HG02678 (cell line): ENCODE results near the gene SAE1.
A peak's percentile ranks its signal among the peaks of the same experiment; 100 is the strongest.

Source experiments
- ATAC-seq: cut with Tn5 transposase; IDR thresholded peaks from one replicate; pipeline ENCODE4 v1.9.1; 2021; ENCODE audit warnings: mild to moderate bottlenecking, moderate library complexity; ENCODE audit not compliant: unreplicated experiment

The SAE1 gene

DNA sequence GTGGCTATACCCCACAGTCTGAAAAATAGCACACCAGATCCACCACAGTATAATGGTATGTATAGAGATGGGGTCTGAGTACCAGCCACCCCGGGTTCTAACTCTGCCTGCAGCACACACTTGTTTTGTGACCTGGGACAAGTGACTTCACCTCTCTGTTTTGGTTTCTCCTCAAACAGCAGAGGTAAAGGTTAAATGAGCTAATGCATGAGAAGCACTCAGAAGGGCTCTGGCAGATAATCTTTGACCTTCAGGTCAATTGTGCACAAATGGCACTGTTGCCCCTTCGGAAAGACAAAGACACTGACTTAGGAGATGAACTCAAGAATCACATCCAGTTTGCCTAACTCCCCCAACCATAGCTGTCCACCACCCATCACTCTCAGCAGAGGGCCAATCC lies 24.8 kb upstream of the SAE1 start:
- ATAC-seq = no peak

DNA sequence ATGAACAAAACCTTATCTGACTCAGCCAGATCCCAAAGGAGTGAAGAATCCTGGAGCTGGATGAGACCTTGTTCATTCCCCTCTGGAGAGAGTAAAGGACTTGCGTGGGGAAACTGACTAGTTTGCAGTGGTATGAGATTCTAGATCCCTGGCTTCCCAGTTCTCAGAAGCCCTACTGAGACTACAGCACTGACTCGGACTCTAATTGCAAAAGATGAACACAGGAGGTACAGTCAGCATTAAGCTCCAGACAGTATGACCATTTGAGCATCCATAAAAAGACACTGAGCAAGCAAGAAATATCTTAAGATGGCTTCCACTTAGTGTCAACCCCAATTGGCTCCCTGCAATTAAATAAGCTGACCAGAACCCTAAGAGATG lies 23.8 kb upstream of the SAE1 start:
- no peak for ATAC-seq

- ATAC-seq = no peak
Measured at GRCh38 chr19:47107202-47107952, 23.3 kb upstream of the SAE1 start.

DNA sequence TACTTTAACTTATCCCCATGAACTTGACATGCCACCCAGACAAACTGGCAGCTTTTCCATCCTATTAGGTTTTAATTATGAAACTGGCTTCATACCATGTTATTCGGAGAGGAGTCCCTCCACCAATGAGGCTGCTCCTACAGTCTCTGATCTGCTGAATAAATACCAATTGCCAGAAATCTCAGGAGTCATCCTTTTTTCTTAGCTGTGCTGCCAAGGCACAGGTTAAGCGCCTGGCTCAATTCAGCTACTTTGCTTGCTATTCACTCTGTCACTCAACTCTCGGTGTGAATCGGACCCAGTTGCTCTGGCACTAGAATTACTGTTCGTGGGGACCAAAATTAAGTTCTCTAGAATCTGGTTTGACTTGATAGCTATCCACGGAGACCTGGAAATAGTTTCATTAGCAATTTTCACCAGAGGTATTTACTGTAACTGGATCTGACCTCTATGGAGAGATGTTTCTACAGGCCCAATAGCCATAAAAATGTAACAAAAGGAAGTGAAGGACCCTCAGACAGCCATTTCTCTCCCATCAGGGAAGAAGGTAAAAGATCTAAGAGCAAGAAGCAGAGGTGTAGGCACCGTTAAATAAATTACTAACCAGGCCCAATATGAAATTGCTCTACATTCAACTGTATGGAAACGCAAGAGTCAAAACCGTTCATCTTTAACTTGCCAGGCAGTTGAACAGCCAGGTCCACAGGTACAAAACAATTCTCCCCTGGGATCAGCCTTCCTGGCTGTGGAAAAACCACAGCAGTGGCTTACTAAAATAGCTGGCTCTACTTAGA lies 22.5 kb upstream of the SAE1 start:
- ATAC-seq = no peak

DNA sequence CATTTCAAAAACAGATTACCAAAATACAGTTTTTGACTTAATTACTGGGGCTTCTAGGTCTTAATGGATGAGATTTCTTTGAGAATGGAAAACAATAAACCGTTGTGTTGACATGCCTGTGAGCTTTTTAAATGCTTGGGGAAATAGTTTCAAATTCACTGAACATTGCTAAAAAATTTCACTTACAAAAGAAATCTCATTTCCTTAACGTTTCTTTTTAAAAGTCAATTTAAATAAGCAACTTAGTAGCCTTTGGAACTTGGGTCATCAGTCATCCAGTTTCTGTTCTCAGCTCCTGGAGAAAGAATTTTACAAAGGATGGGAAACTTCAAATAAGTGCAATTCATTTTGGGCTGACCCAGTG lies 21.5 kb upstream of the SAE1 start:
- ATAC-seq = no peak

GRCh38 chr19:47109541-47110375 lies 20.9 kb upstream of the SAE1 start:
- ATAC-seq = no peak

DNA sequence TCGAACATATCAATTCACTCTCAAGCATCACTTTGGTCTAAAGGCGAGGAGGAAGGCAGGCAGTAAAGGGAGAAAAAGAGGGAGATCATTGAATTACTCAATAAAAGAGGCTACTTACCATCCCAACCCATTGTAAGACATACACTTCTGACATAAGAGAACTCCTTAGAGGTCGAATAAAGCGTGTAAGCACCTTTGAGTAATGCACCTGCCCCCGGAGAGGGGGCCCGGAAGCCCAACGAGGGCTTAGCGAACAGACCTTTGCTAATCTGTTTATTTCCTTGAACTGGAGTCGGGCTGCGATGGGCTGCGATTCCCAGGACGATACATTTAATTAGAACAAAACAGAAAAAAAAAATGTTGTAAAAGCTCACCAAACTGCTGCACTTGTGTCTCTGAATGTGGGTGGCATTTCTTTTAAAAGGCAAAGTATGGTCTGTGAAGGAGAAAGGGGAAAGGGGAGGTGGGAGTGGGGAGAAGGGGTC lies 20.1 kb upstream of the SAE1 start:
- no peak for ATAC-seq

GRCh38 chr19:47111006-47111621 lies 19.5 kb upstream of the SAE1 start:
- ATAC-seq = no peak

- ATAC-seq = no peak
Measured at GRCh38 chr19:47111682-47112165, 18.9 kb upstream of the SAE1 start.

GRCh38 chr19:47112166-47112996 lies 18.3 kb upstream of the SAE1 start:
- ATAC-seq = peak; percentile 21

- peak; percentile 83 for ATAC-seq
Measured at GRCh38 chr19:47112997-47113849, 17.4 kb upstream of the SAE1 start, which contains the start of gene ZC3H4. Gene ZC3H4 (minus strand): TSS chr19:47113776. CDS start chr19:47112584, 1,192 bp downstream.

- no peak for ATAC-seq
Measured at GRCh38 chr19:47113850-47114651, 16.6 kb upstream of the SAE1 start.

DNA sequence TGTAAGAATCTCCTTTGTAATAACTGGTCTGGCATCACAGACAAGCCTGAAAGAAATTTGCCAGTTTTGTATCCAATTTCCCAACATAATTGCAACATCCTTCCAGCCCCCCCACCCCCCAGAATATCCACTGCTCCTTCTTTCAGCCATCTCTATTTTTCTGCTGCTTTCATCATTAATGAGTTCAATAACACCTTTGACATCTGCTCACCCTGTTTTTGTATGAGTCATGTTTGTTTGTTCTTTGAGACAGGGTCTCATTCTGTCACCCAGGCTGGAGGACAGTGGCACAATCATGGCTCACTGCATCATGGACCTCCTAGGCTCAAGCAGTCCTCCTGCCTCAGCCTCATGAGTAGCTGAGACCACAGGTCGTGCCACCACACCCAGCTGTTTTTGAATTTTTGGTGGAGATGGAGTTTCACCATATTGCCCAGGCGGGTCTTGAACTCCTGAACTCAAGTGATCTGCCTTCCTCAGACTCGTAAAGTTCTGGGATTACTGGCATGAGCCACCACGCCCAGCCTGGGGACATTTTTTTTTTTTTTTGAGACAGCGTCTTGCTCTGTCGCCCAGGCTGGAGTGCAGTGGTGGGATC lies 10.1 kb upstream of the SAE1 start:
- ATAC-seq = no peak

DNA sequence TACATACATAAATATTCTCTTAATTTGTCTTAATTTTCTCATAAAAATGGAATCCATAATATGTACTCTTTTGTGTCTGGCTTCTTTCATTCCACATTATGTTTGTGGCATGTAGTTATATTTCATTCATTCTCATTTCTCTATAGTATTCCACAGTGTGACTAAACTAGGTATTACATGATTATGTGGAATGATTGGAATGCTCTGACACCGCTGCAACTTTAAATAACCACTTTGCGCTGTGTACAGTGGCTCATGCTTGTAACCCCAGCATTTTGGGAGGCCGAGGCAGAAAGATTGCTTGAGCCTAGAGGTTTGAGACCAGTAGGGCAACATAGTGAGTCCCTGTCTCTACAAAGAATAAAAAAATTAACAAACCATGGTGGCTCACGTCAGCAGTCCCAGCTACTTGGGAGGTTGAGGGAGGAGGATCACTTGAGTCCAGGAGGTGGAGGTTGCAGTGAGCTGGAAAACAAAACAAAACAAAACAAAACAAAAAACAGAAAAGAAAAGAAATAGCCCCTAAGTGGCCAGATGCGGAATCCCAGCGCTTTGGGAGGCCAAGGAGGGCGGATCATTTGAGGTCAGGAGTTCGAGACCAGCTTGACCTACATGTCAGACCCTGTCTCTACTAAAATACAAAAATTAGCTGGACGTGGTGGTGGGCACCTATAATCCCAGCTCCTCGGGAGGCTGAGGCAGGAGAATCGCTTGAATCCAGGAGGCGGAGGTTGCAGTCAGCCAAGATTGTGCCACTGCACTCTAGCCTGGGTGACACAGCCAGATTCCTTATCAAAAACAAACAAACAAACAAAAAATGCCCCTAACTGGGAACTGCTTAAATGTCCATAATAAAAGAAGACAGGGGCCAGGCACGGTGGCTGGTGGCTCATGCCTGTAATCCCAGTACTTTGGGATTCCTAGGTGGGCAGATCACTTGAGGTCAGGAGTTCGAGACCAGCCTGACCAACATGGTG lies 8.0 kb upstream of the SAE1 start:
- ATAC-seq = no peak

DNA sequence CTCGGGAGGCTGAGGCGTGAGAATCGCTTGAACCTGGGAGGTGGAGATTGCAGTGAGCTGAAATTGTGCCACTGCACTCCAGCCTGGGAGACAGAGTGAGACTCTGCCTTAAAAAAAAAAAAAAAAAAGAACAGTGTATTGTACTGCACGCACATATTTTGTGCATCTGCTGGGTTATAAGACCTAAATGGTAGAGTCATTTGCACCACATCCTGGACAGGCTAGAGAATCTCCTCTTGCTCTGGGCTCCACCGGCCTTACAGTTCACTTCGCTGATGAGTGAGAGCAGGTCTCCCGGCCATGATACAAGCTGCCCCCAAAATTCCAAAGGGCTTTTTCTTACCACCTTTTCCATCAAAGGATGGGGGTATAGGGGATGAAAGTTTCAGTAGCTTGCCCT lies 7.2 kb upstream of the SAE1 start:
- ATAC-seq = no peak

GRCh38 chr19:47124937-47125668 lies 5.5 kb upstream of the SAE1 start:
- ATAC-seq = no peak
